ENCODE results near the gene RAB8A. TPM values are rescaled to one million over a fixed set of nuclear protein-coding genes. Genes with fewer than 3 reads are reported as not detected.

RAB8A gene
- total RNA-seq, 2 donors from 2014 or later = 40.5 to 41.5 TPM

- peaks cover 13% of the 10 kb centered on the region for H3K36me3 ChIP-seq
- peak within 1 kb of the TSS; percentile 94 for H3K4me3 ChIP-seq
- ATAC-seq (ENCODE audit: insufficient number of reproducible peaks, low FRiP score, low read depth) (peak; percentile 48), DNase-seq (ENCODE audit: low spot score) (peak; percentile 75)
- H3K27me3 ChIP-seq (replicated peaks; ENCODE audit: insufficient read depth) = no peaks in the 10 kb centered on the region
- TF ChIP-seq CTCF (IDR thresholded peaks at IDR 0.05) = no peak
- peaks cover 37 to 66% of the 10 kb centered on the region in 2 donors for H3K4me1 ChIP-seq (ENCODE audit: control insufficient read depth in 1 of 2, low read depth in 2 of 2)
- H3K9me3 ChIP-seq = no peaks in the 10 kb centered on the region
- H3K27ac ChIP-seq = peak within 1 kb of the TSS; percentile 99 to 100
These were observed 35.3 kb upstream of the RAB8A start, which contains the start of gene TPM4 for GRCh38 chr19:16076154-16076957. TPM4 (plus strand) TSS chr19:16076495; CDS start chr19:16076566, 71 bp downstream.

- H3K9me3 ChIP-seq = no peaks in the 10 kb centered on the region
- DNase-seq (ENCODE audit: low spot score) = no peak
These were observed 34.6 kb upstream of the RAB8A start for GRCh38 chr19:16076958-16077611.

GRCh38 chr19:16077984-16078758, 33.5 kb upstream of the RAB8A start:
- Histone ChIP-seq H3K27me3 (replicated peaks; ENCODE audit: insufficient read depth) (no peaks in the 10 kb centered on the region), H3K36me3 (peaks cover 32% of the 10 kb centered on the region), H3K4me1 (ENCODE audit: control insufficient read depth in 1 of 2, low read depth in 2 of 2) (peaks cover 30 to 66% of the 10 kb centered on the region in 2 donors), H3K9me3 (no peaks in the 10 kb centered on the region), H3K27ac (peak overlapping the region; percentile 99 to 100), H3K4me3 (peak overlapping the region; percentile 94)
- ATAC-seq (ENCODE audit: insufficient number of reproducible peaks, low FRiP score, low read depth) (no peak), DNase-seq (ENCODE audit: low spot score) (no peak)
- TF ChIP-seq CTCF (IDR thresholded peaks at IDR 0.05) = no peak

More at GRCh38 chr19:16076958-16077611, 34.6 kb upstream of the RAB8A start:
- peak overlapping the region; percentile 99 to 100 for H3K27ac ChIP-seq
- peak overlapping the region; percentile 94 for H3K4me3 ChIP-seq
- H3K36me3 ChIP-seq = peaks cover 21% of the 10 kb centered on the region
- ATAC-seq (ENCODE audit: insufficient number of reproducible peaks, low FRiP score, low read depth) = no peak
- H3K4me1 ChIP-seq (ENCODE audit: control insufficient read depth in 1 of 2, low read depth in 2 of 2) = peaks cover 33 to 66% of the 10 kb centered on the region in 2 donors
- no peaks in the 10 kb centered on the region for H3K27me3 ChIP-seq (replicated peaks; ENCODE audit: insufficient read depth)
- no peak for TF ChIP-seq CTCF (IDR thresholded peaks at IDR 0.05)

DNA sequence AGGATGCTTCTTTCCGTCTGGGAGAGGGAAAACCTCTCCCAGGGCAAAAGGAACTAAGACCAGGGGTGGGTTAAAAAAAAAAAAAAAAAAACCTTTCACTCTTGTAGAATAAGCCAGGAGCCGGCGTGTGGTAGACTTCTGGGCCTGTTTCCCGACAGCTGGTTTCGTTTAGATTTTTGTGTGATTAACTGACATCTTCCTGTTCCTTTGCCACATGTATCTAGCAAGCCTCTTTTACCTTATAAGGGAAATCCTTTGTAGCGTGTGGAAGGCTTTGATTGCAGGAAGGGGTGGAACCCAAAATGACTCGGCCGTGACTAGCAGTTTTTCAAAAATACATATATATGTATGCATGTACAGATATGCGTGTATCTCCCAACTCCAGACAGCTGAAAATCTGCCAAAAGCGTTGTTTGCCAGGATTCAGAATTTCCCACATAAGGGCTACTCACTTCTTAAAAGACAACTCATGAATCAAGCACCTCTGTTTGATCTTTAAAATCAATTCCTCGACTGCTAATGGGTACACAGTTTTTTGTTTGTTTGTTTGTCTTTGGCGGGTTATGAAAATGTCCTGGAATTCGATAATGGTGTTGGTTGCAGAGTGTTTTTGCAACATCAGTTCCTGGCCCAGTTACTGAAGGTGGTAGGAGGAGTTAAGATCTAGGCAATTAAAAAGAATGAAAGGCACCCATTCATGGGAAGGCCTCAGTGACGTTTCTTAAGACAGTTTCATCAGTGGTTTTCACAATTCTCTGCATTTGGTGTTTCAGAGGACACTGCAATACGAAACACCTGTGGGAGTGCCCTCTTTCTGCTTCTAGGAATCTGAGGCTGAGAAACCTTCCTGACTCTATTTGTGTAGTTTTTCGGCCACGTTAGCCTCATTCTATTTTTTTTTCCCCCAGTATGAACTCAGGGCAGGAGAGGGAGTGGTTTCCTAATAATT, 32.7 kb upstream of the RAB8A start:
- no peak for TF ChIP-seq CTCF (IDR thresholded peaks at IDR 0.05)
- H3K36me3 ChIP-seq = peaks cover 38% of the 10 kb centered on the region
- DNase-seq (ENCODE audit: low spot score) (no peak), ATAC-seq (ENCODE audit: insufficient number of reproducible peaks, low FRiP score, low read depth) (peak; percentile 55)
- no peaks in the 10 kb centered on the region for H3K9me3 ChIP-seq
- H3K4me3 ChIP-seq = peak overlapping the region; percentile 94
- no peaks in the 10 kb centered on the region for H3K27me3 ChIP-seq (replicated peaks; ENCODE audit: insufficient read depth)
- peaks cover 30 to 68% of the 10 kb centered on the region in 2 donors for H3K4me1 ChIP-seq (ENCODE audit: control insufficient read depth in 1 of 2, low read depth in 2 of 2)
- H3K27ac ChIP-seq = peak overlapping the region; percentile 99 to 100

Data from thoracic aorta (tissue), 2 donors.